Prostate gland (tissue), 2 donors: Measurements from ENCODE around the gene EXOC3L1.

Experiments
- CTCF ChIP-seq, 4 experiments: fragments of 200-600 bp in 2 of 4; fragments of 450-650 bp in 2 of 4; sonication (generic) in 2 of 4; IDR thresholded peaks; 1 replicate in 3 of 4; 2 replicates in 1 of 4; pipeline ENCODE4 v1.5.1; 2016 to 2019; ENCODE audit warnings: antibody characterized with exemption in 4 of 4, mild to moderate bottlenecking in 2 of 4, moderate library complexity in 2 of 4
- POLR2A ChIP-seq: fragments of 450-650 bp; IDR thresholded peaks from one replicate; pipeline ENCODE4 v1.6.1; 2016; ENCODE audit warnings: antibody characterized with exemption, mild to moderate bottlenecking
- POLR2AphosphoS5 ChIP-seq: sonication (generic); formaldehyde crosslinking; IDR thresholded peaks from one replicate; pipeline ENCODE4 v1.6.1; 2017; ENCODE audit warnings: antibody characterized with exemption

GRCh38 chr16:67155295-67156142, 34.4 kb downstream of the EXOC3L1 start:
- peak; percentile 95 to 99 (median 98) for TF ChIP-seq CTCF (IDR thresholded peaks at IDR 0.05)
- peak; percentile 26 for TF ChIP-seq POLR2A
- TF ChIP-seq POLR2AphosphoS5: peak; percentile 12
